Endodermal cell (in vitro differentiated cells): ENCODE measurements around the gene OSBPL6. TPM values are rescaled to one million over a fixed set of nuclear protein-coding genes. Genes with fewer than 3 reads are reported as not detected.

Experiments
- DNase-seq: peaks from one replicate; pipeline ENCODE4 v3.0.0-alpha.2; 2017
- H3K27ac ChIP-seq: 2 replicates; pipeline ENCODE4 v1.5.1; 2013; ENCODE audit warnings: mild to moderate bottlenecking, low read depth, low read length, moderate library complexity
- H3K27me3 ChIP-seq: 2 replicates; pipeline ENCODE4 v1.6.1; 2013; ENCODE audit warnings: mild to moderate bottlenecking, low read length, moderate library complexity; ENCODE audit not compliant: insufficient read depth, control insufficient read depth, poor library complexity, severe bottlenecking
- H3K36me3 ChIP-seq: 2 replicates; pipeline ENCODE4 v1.7.0; 2013; ENCODE audit warnings: mild to moderate bottlenecking, low read length, moderate library complexity; ENCODE audit not compliant: control insufficient read depth, insufficient read depth
- H3K4me1 ChIP-seq: one replicate; pipeline ENCODE4 v1.7.0; 2013; ENCODE audit warnings: low read length; ENCODE audit not compliant: control insufficient read depth, insufficient read depth
- H3K4me3 ChIP-seq: 2 replicates; pipeline ENCODE4 v1.5.1; 2013; ENCODE audit warnings: mild to moderate bottlenecking, low read length, moderate library complexity
- H3K9ac ChIP-seq: 2 replicates; pipeline ENCODE4 v1.6.1; 2013; ENCODE audit warnings: mild to moderate bottlenecking, low read length, moderate library complexity; ENCODE audit not compliant: poor library complexity, severe bottlenecking; ENCODE audit errors: extremely low read depth
- H3K9me3 ChIP-seq: 2 replicates; pipeline ENCODE4 v1.6.1; 2013; ENCODE audit warnings: mild to moderate bottlenecking, low read length, moderate library complexity; ENCODE audit not compliant: control insufficient read depth
- H3K27ac Mint-ChIP-seq: 2 replicates; pipeline ENCODE4 v1.8.0; 2020; ENCODE audit warnings: mixed read lengths
- H3K27me3 Mint-ChIP-seq: 2 replicates; pipeline ENCODE4 v1.8.0; 2021; ENCODE audit warnings: mild to moderate bottlenecking, mixed read lengths; ENCODE audit not compliant: insufficient read depth
- H3K36me3 Mint-ChIP-seq: 2 replicates; pipeline ENCODE4 v1.8.0; 2020; ENCODE audit warnings: low read depth, mixed read lengths
- H3K4me1 Mint-ChIP-seq: 2 replicates; pipeline ENCODE4 v1.8.0; 2020; ENCODE audit warnings: mixed read lengths
- H3K4me3 Mint-ChIP-seq: 2 replicates; pipeline ENCODE4 v1.8.0; 2020; ENCODE audit warnings: mild to moderate bottlenecking, moderate library complexity, mixed read lengths
- H3K9me3 Mint-ChIP-seq: 2 replicates; pipeline ENCODE4 v1.8.0; 2020; ENCODE audit warnings: mild to moderate bottlenecking, mixed read lengths
- CTCF ChIP-seq: fragments of 200-600 bp; sonication (generic); conservative IDR thresholded peaks from 2 replicates; pipeline ENCODE4 v1.5.0; 2021; ENCODE audit warnings: antibody characterized with exemption, mild to moderate bottlenecking
- WGBS, 2 experiments: methylation state at CpG; one replicate each; pipeline versions ENCODE4 v1.1.5 to v1.1.7; 2013; ENCODE audit warnings: missing lambda C conversion rate in 2 of 2, mixed read lengths in 1 of 2; ENCODE audit not compliant: insufficient coverage in 1 of 2, insufficient read length in 1 of 2; 5-methylcytosine and 5-hydroxymethylcytosine counted together
- total RNA-seq, 2 donors: library from RNA; stranded (reverse); fragmentation: NEBNext Ultra II Directional in 1 of 2; extraction: Animal tissue kit (Norgen Biotek cat#: 25700) in 1 of 2; gene quantifications; 2 replicates in 1 of 2; 3 replicates in 1 of 2; pipeline ENCODE4 v1.2.1, GENCODE V29; 2021

Gene OSBPL6
- total RNA-seq, 2 donors from 2014 or later, result 3.4 to 3.6 TPM

- H3K4me1 ChIP-seq, result no peaks in the 10 kb centered on the region
- no peak overlapping the region for H3K4me3 Mint-ChIP-seq
Measured at GRCh38 chr2:178208336-178208735, 14.0 kb downstream of the OSBPL6 start.

GRCh38 chr2:178208817-178209216 is 14.5 kb downstream of the OSBPL6 start:
- Histone ChIP-seq H3K36me3 (no peaks in the 10 kb centered on the region), H3K9me3 (no peaks in the 10 kb centered on the region), H3K27me3 (peaks cover 19% of the 10 kb centered on the region), H3K4me3 (no peak overlapping the region), H3K9ac (no peak overlapping the region), H3K4me1 (no peaks in the 10 kb centered on the region), H3K27ac (no peak overlapping the region)
- no peaks in the 10 kb centered on the region for H3K36me3 Mint-ChIP-seq
- peak; percentile 72 for TF ChIP-seq CTCF
- DNase-seq, result no peak
- H3K4me1 Mint-ChIP-seq, result peaks cover 13% of the 10 kb centered on the region
- WGBS, 2 experiments, result 88 to 100% methylated on average over 1 to 3 of the region's 3 CpGs
- no peak overlapping the region for H3K27ac Mint-ChIP-seq
- peaks cover 49% of the 10 kb centered on the region for H3K27me3 Mint-ChIP-seq
- H3K9me3 Mint-ChIP-seq, result no peaks in the 10 kb centered on the region
- H3K4me3 Mint-ChIP-seq, result no peak overlapping the region

More at GRCh38 chr2:178208336-178208735, 14.0 kb downstream of the OSBPL6 start:
- Histone ChIP-seq H3K4me3 (no peak overlapping the region), H3K27ac (no peak overlapping the region), H3K36me3 (no peaks in the 10 kb centered on the region), H3K9me3 (no peaks in the 10 kb centered on the region), H3K27me3 (peaks cover 14% of the 10 kb centered on the region), H3K9ac (no peak overlapping the region)
- Mint-ChIP-seq H3K27me3 (peaks cover 44% of the 10 kb centered on the region), H3K36me3 (no peaks in the 10 kb centered on the region), H3K4me1 (peaks cover 13% of the 10 kb centered on the region), H3K27ac (no peak overlapping the region), H3K9me3 (no peaks in the 10 kb centered on the region)
- 82 to 100% methylated on average over 1 of the region's 1 CpG for WGBS, 2 experiments
- no peak for DNase-seq
- TF ChIP-seq CTCF, result no peak

GRCh38 chr2:178211460-178211859 is 17.1 kb downstream of the OSBPL6 start:
- peaks cover 72% of the 10 kb centered on the region for H3K27me3 Mint-ChIP-seq
- DNase-seq, result no peak
- H3K27ac Mint-ChIP-seq, result no peak overlapping the region
- no peaks in the 10 kb centered on the region for H3K36me3 ChIP-seq
- 81 to 100% methylated on average over 1 to 3 of the region's 3 CpGs for WGBS, 2 experiments
- H3K36me3 Mint-ChIP-seq, result no peaks in the 10 kb centered on the region
- no peaks in the 10 kb centered on the region for H3K9me3 Mint-ChIP-seq
- H3K4me3 Mint-ChIP-seq, result no peak overlapping the region
- H3K4me1 ChIP-seq, result no peaks in the 10 kb centered on the region
- peak overlapping the region; percentile 44 for H3K27ac ChIP-seq
- H3K9me3 ChIP-seq, result no peaks in the 10 kb centered on the region
- H3K4me3 ChIP-seq, result no peak overlapping the region
- H3K9ac ChIP-seq, result no peak overlapping the region
- H3K4me1 Mint-ChIP-seq, result peaks cover 13% of the 10 kb centered on the region
- H3K27me3 ChIP-seq, result peaks cover 45% of the 10 kb centered on the region
- TF ChIP-seq CTCF, result no peak
